Measurements from ENCODE around the gene TRIM54.
"Not testable (repeated sequence)": the region's sequence is repeated elsewhere in the genome, so short reads cannot be mapped to it uniquely, and the experiment has no call there.

Gene TRIM54

DNA sequence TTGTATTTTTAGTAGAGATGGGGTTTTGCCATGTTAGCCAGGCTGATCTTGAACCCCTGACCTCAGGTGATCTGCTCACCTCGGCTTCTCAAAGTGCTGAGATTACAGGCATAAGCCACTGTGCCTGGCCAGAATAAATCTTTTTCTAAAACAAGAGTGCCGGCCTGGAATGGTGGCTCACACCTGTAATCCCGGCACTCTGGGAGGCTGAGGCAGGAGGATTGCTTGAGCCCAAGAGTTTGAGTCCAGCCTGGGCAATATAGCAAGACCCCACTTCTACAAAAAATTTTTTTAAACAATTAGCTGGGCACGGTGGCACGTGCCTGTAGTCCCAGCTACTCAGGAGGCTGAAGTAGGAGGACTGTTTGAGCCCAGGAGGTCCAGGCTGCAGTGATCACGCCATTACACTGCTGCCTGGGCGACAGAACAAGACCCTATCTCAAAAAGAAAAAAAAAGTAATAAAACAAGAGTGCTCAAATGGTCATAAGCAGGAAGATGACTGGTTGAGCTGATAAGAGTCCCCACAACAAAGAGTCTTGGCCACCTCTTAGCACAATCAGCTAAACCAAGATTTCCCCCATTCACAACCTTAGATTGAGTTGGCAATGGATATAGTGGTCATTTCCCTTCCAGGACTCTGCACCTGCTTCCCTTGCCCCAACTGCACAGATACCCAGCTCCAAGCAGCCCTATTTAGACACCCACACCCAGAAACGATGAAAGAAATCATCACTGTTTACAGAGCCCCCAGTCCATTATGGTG is 31.8 kb downstream of the TRIM54 start:
- no peak for DNase-seq (ENCODE audit: low spot score)

DNA sequence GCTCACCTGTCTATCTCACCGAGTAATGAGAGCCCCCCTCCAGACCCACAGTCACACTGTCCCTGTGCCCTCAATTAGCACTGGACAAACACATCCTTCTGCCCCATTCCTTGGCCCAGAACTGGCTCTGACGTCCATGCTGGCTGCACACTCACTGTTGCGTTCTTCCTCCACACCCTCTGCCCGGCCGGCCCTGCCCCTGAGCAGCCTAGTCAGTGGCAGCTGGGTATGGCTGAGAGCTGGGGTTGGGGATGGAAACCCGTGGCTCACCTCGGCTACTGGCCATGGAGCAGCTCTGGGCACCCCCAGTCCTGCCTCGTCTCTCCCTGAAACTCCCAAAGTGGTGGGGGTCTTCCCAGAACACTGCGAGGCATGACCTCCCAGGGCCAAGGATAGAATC is 32.5 kb downstream of the TRIM54 start:
- no peak for DNase-seq (ENCODE audit: low spot score)

DNA sequence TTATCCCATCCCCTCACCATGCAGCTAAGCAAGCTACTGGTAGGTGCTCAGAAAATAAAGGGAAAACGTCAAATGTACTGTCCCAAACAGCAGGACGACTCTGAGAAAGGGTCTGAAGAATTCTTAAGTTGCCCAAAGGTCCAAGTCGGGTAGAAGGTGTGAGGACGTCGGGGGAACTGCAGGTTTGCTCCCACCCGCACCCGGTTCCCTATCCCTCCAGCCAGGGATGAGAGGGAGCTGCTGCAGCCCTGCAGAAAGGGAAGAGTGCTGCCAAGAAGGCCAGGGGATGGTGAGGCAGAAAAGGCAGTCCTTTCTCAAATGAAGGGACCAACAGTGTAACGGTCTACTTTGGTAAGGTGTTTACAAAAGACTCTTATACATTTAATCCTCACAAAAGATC is 32.9 kb downstream of the TRIM54 start:
- DNase-seq (ENCODE audit: low spot score): no peak

DNA sequence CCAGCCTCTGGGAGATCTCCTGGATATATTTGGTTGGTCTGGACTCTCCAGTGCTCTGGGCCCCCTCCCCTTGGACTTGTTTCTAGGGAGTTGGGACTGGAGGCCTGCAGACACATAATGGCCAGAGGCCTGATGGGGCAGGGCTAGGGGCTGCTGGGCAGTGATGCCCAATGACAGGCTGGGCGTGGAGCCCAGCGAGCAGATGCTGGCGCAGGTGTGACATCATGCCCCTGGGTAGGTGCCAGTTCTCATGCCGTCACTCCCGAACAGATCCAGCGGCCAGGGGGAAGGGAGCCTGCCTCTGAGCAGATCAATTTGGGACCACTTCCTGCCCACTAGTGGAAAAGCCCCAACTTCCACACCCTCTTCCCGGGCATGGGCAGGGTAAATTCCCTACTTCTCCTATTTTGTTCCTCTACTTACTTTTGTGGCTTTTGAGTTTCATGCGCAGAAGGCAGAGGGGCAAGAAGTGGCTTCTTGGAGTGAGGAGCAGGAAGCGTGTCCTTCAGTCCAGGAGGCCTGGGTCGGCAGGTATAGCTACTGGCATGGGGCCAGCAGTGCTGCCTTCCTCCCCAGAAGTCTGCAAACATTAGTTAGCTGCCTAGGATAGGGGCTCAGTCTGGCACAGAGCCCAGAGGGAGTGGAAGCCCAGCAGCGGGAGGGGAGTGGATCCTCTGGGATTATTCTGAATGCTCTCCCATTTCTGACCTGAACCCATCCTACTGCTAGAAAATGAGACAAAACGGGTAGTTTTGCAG is 34.6 kb downstream of the TRIM54 start:
- no peak for DNase-seq (ENCODE audit: low spot score)

- DNase-seq (ENCODE audit: low spot score): not testable (repeated sequence)
These were observed 37.6 kb downstream of the TRIM54 start for GRCh38 chr2:27319839-27320238.

- DNase-seq (ENCODE audit: low spot score): peak; percentile 83
These were observed 38.8 kb downstream of the TRIM54 start for GRCh38 chr2:27320958-27321543.

- no peak for DNase-seq (ENCODE audit: low spot score)
These were observed 40.1 kb downstream of the TRIM54 start for GRCh38 chr2:27322301-27322765.

DNA sequence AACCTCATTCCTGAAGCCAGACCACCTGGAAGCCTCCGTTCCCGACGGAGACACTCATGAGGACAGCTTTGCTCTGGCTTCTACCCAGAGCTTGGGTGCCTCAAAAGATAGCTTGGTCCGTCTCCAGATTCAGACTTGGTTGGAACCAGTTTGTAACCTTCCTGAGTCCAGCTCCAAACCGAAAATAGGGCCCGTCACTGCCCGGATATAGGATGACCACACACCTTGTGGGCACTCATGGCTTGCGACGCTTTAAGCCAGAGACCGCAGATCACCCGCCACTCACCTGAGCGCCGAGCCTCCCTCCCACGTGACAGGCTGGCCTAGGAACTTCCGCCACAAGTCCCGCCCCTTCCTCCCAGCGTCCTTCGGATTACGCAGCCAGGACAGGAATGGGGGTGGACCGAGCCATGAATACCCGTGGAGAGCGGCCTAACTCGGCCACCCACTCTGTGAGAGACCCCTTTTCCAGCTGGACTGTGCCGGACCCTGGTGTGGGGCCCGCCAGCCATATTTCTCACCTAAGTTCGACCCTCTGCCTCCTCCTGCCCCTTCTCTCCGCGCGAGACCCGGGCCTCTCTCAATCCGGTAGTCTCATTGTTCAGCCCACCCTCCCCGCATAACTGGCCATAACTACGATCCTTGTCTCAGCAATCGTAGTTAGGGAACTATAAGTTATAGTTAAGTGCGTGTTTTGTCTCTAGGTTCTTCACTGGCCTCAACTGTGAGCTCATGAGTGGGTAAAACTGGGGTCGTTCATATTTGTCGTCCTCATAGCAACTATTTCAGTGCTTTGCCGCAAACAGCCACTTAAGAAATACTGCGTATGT is 40.8 kb downstream of the TRIM54 start, which contains the start of gene MPV17:
Gene MPV17, minus strand, starts transcription at position 332 of the 830 bp plus-strand sequence. CDS start 580 bp downstream, outside the sequence.
- peak; percentile 97 for DNase-seq (ENCODE audit: low spot score)

GRCh38 chr2:27323596-27324285 is 41.5 kb downstream of the TRIM54 start:
- DNase-seq (ENCODE audit: low spot score): no peak

GRCh38 chr2:27324720-27325119 is 42.5 kb downstream of the TRIM54 start:
- no peak for DNase-seq (ENCODE audit: low spot score)

DNA sequence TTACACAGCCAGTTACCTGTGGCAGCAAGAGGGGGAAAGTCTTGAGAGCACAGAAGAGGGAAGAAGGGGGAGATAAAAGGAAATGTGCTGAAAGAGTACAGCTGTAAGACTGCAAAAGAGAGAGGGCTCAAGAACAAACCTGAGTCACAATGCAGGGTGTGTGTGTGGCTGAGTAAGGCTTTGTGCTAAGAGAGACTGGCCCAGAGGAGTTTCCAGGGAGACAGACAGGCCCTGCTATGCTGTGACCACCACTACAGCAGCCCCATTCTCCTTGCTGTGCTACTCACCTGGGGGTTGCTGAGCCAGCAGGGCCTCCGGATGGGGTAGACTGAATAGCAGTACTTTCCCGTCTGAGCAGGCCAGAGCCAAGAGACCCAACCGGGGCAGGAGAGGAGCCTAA is 53.1 kb downstream of the TRIM54 start:
- no peak for DNase-seq (ENCODE audit: low spot score)

DNA sequence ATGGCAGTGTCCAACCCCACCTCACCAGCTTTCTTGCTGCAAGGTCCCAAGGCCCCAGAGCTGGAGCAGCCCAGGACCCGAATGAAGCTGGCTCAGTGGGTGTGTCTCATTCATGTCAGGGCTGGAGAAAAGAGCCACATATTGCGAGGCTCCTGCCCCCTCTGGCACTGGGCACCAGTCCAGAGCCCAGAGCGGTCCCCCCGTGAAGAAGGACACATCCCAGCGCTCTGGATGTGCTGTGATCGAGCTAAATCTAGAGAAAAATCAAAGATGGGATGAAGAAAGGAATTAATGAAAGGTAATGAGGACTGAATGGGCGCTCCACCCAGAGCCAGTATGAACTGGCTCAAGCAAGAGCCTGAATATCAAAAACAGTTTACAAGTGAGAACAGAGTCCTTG is 53.9 kb downstream of the TRIM54 start:
- DNase-seq (ENCODE audit: low spot score): no peak

GRCh38 chr2:27347641-27348040 is 65.4 kb downstream of the TRIM54 start:
- DNase-seq (ENCODE audit: low spot score): no peak

DNA sequence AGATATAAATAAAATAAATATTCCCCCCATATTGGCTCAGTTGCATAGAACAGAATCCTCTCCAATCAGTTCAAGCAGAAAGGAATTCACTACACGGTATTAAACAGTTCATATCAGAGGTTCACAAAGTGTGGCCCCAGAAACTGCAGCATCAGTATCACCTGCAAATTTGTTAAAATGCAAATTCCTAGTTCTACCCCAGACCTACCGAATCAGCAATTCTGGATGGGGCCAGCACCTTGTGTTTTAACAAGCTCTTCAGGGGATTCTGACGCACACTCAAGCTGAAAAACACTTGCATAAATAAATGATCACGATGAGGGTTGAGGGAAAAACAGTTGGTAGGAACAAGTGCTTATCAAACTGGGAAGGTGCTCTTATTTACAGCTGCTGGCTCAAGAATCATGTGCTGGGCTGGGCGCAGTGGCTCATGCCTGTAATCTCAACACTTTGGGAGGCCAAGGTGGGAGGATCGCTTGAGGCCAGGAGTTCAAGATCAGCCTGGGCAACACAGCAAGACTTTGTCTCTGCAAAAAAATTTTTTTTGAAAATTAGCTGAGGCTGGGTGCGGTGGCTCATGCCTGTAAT is 68.0 kb downstream of the TRIM54 start:
- DNase-seq (ENCODE audit: low spot score): no peak

GRCh38 chr2:27351802-27352598 is 69.8 kb downstream of the TRIM54 start:
- DNase-seq (ENCODE audit: low spot score): no peak

DNA sequence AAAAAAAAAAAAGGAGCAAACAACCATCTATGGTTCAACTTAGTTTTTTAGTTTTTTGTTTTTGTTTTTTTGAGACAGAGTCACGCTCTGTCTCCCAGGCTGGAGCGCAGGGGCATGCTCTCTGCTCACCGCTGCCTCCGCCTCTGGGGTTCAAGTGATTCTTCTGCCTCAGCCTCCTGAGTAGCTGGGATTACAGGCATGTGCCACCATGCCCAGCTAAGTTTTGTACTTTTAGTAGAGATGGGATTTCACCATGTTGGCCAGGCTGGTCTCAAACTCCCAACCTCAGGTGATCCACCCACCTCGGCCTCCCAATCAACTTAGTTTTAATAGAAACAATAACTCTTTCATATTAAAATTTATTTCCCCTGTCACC is 71.1 kb downstream of the TRIM54 start:
- DNase-seq (ENCODE audit: low spot score): not testable (repeated sequence)

- no peak for DNase-seq (ENCODE audit: low spot score)
These were observed 71.8 kb downstream of the TRIM54 start for GRCh38 chr2:27353762-27354596.

DNA sequence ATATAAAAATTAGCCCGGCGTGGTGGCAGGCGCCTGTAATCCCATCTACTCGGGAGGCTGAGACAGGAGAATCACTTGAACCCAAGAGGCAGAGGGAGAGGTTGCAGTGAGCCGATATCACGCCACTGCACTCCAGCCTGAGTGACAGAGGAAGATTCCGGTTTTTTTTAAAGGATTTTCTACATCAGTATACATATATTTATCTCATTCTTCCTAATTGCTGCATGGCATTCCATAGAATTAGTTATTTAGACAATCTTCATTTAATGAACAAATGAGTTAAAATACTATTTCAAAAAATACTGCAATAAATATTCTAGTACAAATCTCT is 72.3 kb downstream of the TRIM54 start:
- DNase-seq (ENCODE audit: low spot score): no peak

DNA sequence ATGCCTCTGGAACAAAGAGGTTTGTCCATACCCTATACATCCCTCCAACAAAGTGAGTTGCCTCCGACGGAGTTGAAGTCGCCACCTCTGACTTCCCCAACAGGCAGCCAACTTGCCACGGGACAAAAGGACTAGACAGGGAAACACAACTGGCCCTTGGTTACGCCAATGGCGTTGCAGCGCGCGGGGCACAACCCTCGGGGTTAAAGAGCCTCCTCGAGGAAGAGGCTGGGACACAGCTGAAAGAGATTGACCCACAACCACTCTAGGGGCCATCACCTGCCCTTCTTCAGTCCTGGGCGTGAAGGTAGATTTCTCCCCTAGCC is 73.8 kb downstream of the TRIM54 start:
- DNase-seq (ENCODE audit: low spot score): no peak
